HepG2 (cell line): ENCODE measurements around the gene CCL16. TPM values are rescaled to one million over a fixed set of nuclear protein-coding genes. Genes with fewer than 3 reads are reported as not detected.

Source experiments
- CENPX ChIP-seq: sonication (generic); formaldehyde crosslinking; IDR thresholded peaks from 2 replicates; pipeline ENCODE4 v1.9.0; 2021; ENCODE audit warnings: mild to moderate bottlenecking, missing genetic modification reagents, moderate library complexity
- DBP ChIP-seq: sonication (generic); formaldehyde crosslinking; IDR thresholded peaks from 2 replicates; pipeline ENCODE4 v1.4.0; 2020; ENCODE audit warnings: missing genetic modification reagents; ENCODE audit errors: not compliant biosample characterization
- FLYWCH1 ChIP-seq: sonication (generic); formaldehyde crosslinking; IDR thresholded peaks from 2 replicates; pipeline ENCODE4 v1.8.1; 2023; ENCODE audit warnings: mild to moderate bottlenecking, missing genetic modification reagents
- GMEB2 ChIP-seq: IDR thresholded peaks from 2 replicates; pipeline ENCODE4 v1.6.1; 2016; ENCODE audit warnings: missing biosample characterization, missing genetic modification reagents, low read depth
- HDAC1 ChIP-seq: sonication (generic); formaldehyde crosslinking; IDR thresholded peaks from 2 replicates; pipeline ENCODE4 v1.5.1; 2020; ENCODE audit warnings: mild to moderate bottlenecking, missing genetic modification reagents
- KAT8 ChIP-seq: IDR thresholded peaks from 2 replicates; pipeline ENCODE4 v1.6.1; 2016; ENCODE audit warnings: missing genetic modification reagents, missing compliant biosample characterization
- MTA1 ChIP-seq: sonication (generic); formaldehyde crosslinking; IDR thresholded peaks from 2 replicates; pipeline ENCODE4 v1.4.0; 2020; ENCODE audit warnings: missing genetic modification reagents, mild to moderate bottlenecking, borderline replicate concordance
- MTF1 ChIP-seq: sonication (generic); formaldehyde crosslinking; IDR thresholded peaks from 2 replicates; pipeline ENCODE4 v1.5.0; 2020; ENCODE audit warnings: missing genetic modification reagents
- PAXIP1 ChIP-seq: sonication (generic); formaldehyde crosslinking; conservative IDR thresholded peaks from 2 replicates; pipeline ENCODE4 v1.4.0; 2020; ENCODE audit warnings: mild to moderate bottlenecking, missing genetic modification reagents, moderate library complexity
- TEF ChIP-seq: sonication (generic); formaldehyde crosslinking; IDR thresholded peaks from 2 replicates; pipeline ENCODE4 v1.5.0; 2020; ENCODE audit warnings: missing genetic modification reagents
- ZEB1 ChIP-seq: IDR thresholded peaks from 2 replicates; pipeline ENCODE4 v1.6.1; 2012; ENCODE audit warnings: mild to moderate bottlenecking, low read depth, inconsistent platforms; ENCODE audit not compliant: insufficient replicate concordance
- ZFAT ChIP-seq: sonication (generic); formaldehyde crosslinking; conservative IDR thresholded peaks from 2 replicates; pipeline ENCODE4 v1.8.1; 2023; ENCODE audit warnings: missing genetic modification reagents, inconsistent platforms
- ZGPAT ChIP-seq: IDR thresholded peaks from 2 replicates; pipeline ENCODE4 v1.6.1; 2016; ENCODE audit warnings: mild to moderate bottlenecking
- ZNF180 ChIP-seq: sonication (generic); formaldehyde crosslinking; IDR thresholded peaks from 2 replicates; pipeline ENCODE4 v1.4.0; 2020; ENCODE audit warnings: low read depth, missing genetic modification reagents, borderline replicate concordance
- ZNF326 ChIP-seq: sonication (generic); formaldehyde crosslinking; IDR thresholded peaks from 2 replicates; pipeline ENCODE4 v1.4.0; 2020; ENCODE audit warnings: missing genetic modification reagents, borderline replicate concordance
- ZNF331 ChIP-seq: sonication (generic); formaldehyde crosslinking; IDR thresholded peaks from 2 replicates; pipeline ENCODE4 v1.4.0; 2020; ENCODE audit warnings: missing genetic modification reagents
- ZNF569 ChIP-seq: sonication (generic); formaldehyde crosslinking; IDR thresholded peaks from 2 replicates; pipeline ENCODE4 v1.5.0; 2020; ENCODE audit warnings: mild to moderate bottlenecking, missing genetic modification reagents, moderate library complexity, borderline replicate concordance
- ZNF619 ChIP-seq: sonication (generic); formaldehyde crosslinking; IDR thresholded peaks from 2 replicates; pipeline ENCODE4 v1.4.0; 2020; ENCODE audit warnings: mild to moderate bottlenecking, missing genetic modification reagents
- ZNF678 ChIP-seq: sonication (generic); formaldehyde crosslinking; IDR thresholded peaks from 2 replicates; pipeline ENCODE4 v1.4.0; 2020; ENCODE audit warnings: mild to moderate bottlenecking, missing genetic modification reagents
- ZNF792 ChIP-seq: IDR thresholded peaks from 2 replicates; pipeline ENCODE4 v1.6.1; 2016
- ZNF850 ChIP-seq: sonication (generic); formaldehyde crosslinking; conservative IDR thresholded peaks from 2 replicates; pipeline ENCODE4 v1.9.0; 2021; ENCODE audit warnings: mild to moderate bottlenecking, missing genetic modification reagents
- ZSCAN25 ChIP-seq: sonication (generic); formaldehyde crosslinking; IDR thresholded peaks from 2 replicates; pipeline ENCODE4 v1.8.0; 2022; ENCODE audit warnings: mild to moderate bottlenecking, missing genetic modification reagents
- polyA plus RNA-seq, 8 experiments: library from polyadenylated mRNA; depleted of rRNA in 3 of 8; stranded (reverse) in 7 of 8; unstranded in 1 of 8; fragments of >200 nt; fragmentation: Illumina TruSeq in 4 of 8; extraction: Trizol in 4 of 8; gene quantifications; 2 replicates each; pipeline versions ENCODE4 v1.2.1 to v1.2.3, GENCODE V29; 2011 to 2016; ENCODE audit warnings: low read depth in 4 of 8, missing spikeins in 1 of 8, mixed read lengths in 1 of 8; ENCODE audit not compliant: insufficient read depth in 1 of 8
- total RNA-seq, 5 experiments: library from RNA; depleted of rRNA; stranded (reverse); fragments of >200 nt; fragmentation: Illumina TruSeq; extraction: Trizol; gene quantifications; 2 replicates each; pipeline ENCODE4 v1.2.3, GENCODE V29; 2016; ENCODE audit warnings: low read depth in 1 of 5

CCL16 gene
- total and polyA plus RNA-seq, 2 of the 13 experiments (the other 11 are each of a cell fraction or from before 2014, with no cell fraction given): 2.0 to 14.7 TPM

- TF ChIP-seq GMEB2 (CRISPR knock-in tag): no peak
- no peak for TF ChIP-seq MTF1 (CRISPR knock-in tag)
- TF ChIP-seq KAT8 (CRISPR knock-in tag): peak; percentile 41
- TF ChIP-seq ZGPAT (CRISPR knock-in tag): peak; percentile 97
- no peak for TF ChIP-seq FLYWCH1 (CRISPR knock-in tag)
- no peak for TF ChIP-seq ZNF569 (CRISPR knock-in tag)
- peak; percentile 79 for TF ChIP-seq ZEB1
- no peak for TF ChIP-seq ZNF850
- TF ChIP-seq TEF: no peak
- TF ChIP-seq ZNF331 (CRISPR knock-in tag): peak; percentile 86
- no peak for TF ChIP-seq ZFAT (CRISPR knock-in tag)
- peak; percentile 100 for TF ChIP-seq PAXIP1 (CRISPR knock-in tag)
- TF ChIP-seq ZSCAN25 (CRISPR knock-in tag): no peak
- TF ChIP-seq MTA1 (CRISPR knock-in tag): peak; percentile 97
- TF ChIP-seq HDAC1: peak; percentile 97
- no peak for TF ChIP-seq ZNF326
- no peak for TF ChIP-seq CENPX
- no peak for TF ChIP-seq DBP (CRISPR knock-in tag)
- TF ChIP-seq ZNF678 (CRISPR knock-in tag): peak; percentile 57; the same call in 1 of the 2 replicates
- no peak for TF ChIP-seq ZNF619 (CRISPR knock-in tag)
- TF ChIP-seq ZNF792 (CRISPR knock-in tag): peak; percentile 50; the same call in 1 of the 2 replicates
- no peak for TF ChIP-seq ZNF180 (CRISPR knock-in tag)
Observed at GRCh38 chr17:35973333-35974260, 7.7 kb downstream of the CCL16 start (continued).
